SK-N-SH (cell line): Measurements from ENCODE around the gene XRCC5. TPM values are rescaled to one million over a fixed set of nuclear protein-coding genes. Genes with fewer than 3 reads are reported as not detected.

Source experiments
- CHD2 ChIP-seq: fragments of 150-350 bp; IDR thresholded peaks from 2 replicates; pipeline ENCODE4 v1.6.1; 2018; ENCODE audit warnings: low read length; ENCODE audit not compliant: partially characterized antibody
- ELF1 ChIP-seq: IDR thresholded peaks from 2 replicates; pipeline ENCODE4 v1.4.0; 2012
- EP300 ChIP-seq, 2 experiments: IDR thresholded peaks; 2 replicates each; pipeline versions ENCODE4 v1.4.0 to v1.6.1; 2012; ENCODE audit warnings: borderline replicate concordance in 1 of 2, low read depth in 1 of 2, low read length in 1 of 2
- FOXM1 ChIP-seq: IDR thresholded peaks from 2 replicates; pipeline ENCODE4 v1.4.0; 2012; ENCODE audit warnings: low read depth, mild to moderate bottlenecking
- GABPA ChIP-seq: IDR thresholded peaks from 2 replicates; pipeline ENCODE4 v1.4.0; 2012; ENCODE audit warnings: low read depth, mild to moderate bottlenecking
- JUND ChIP-seq: IDR thresholded peaks from 2 replicates; pipeline ENCODE4 v1.4.0; 2012
- MAX ChIP-seq: IDR thresholded peaks from 2 replicates; pipeline ENCODE4 v1.4.0; 2012; ENCODE audit warnings: low read depth
- MEF2A ChIP-seq: IDR thresholded peaks from 2 replicates; pipeline ENCODE4 v1.4.0; 2012; ENCODE audit warnings: low read depth, borderline replicate concordance
- MXI1 ChIP-seq: IDR thresholded peaks from 2 replicates; pipeline ENCODE4 v1.6.1; 2012; ENCODE audit warnings: mild to moderate bottlenecking, low read depth, low read length, improper control_type of control experiment
- NFIC ChIP-seq: IDR thresholded peaks from 2 replicates; pipeline ENCODE4 v1.4.0; 2012; ENCODE audit warnings: borderline replicate concordance
- RAD21 ChIP-seq: IDR thresholded peaks from 2 replicates; pipeline ENCODE4 v1.6.1; 2012; ENCODE audit warnings: mild to moderate bottlenecking, low read length
- RFX5 ChIP-seq: IDR thresholded peaks from 2 replicates; pipeline ENCODE4 v1.6.1; 2012; ENCODE audit warnings: mild to moderate bottlenecking, improper control_type of control experiment, low read length
- TAF1 ChIP-seq: IDR thresholded peaks from 2 replicates; pipeline ENCODE4 v1.6.1; 2012; ENCODE audit warnings: low read depth, mild to moderate bottlenecking, low read length, moderate library complexity, borderline replicate concordance
- TCF12 ChIP-seq: IDR thresholded peaks from 2 replicates; pipeline ENCODE4 v1.4.0; 2012
- TEAD4 ChIP-seq: IDR thresholded peaks from 2 replicates; pipeline ENCODE4 v1.4.0; 2012; ENCODE audit warnings: mild to moderate bottlenecking, borderline replicate concordance; ENCODE audit not compliant: insufficient read depth
- USF1 ChIP-seq: IDR thresholded peaks from 2 replicates; pipeline ENCODE4 v1.4.0; 2012; ENCODE audit warnings: low read depth, borderline replicate concordance
- polyA plus RNA-seq, 3 experiments: library from polyadenylated mRNA; depleted of rRNA; stranded (reverse); fragments of >200 nt; gene quantifications; 2 replicates each; pipeline ENCODE4 v1.2.3, GENCODE V29; 2012
- TF ChIP-seq, protein P1 (sequence below): IDR thresholded peaks from 2 replicates; pipeline ENCODE4 v1.6.1; 2012; ENCODE audit warnings: mild to moderate bottlenecking, low read depth, low read length, moderate library complexity
- TF ChIP-seq, protein P2 (sequence below): IDR thresholded peaks from 2 replicates; pipeline ENCODE4; 2012

The XRCC5 gene
- polyA plus RNA-seq, 1 of the 3 experiments (the other 2 are of a cell fraction): 125 TPM

DNA sequence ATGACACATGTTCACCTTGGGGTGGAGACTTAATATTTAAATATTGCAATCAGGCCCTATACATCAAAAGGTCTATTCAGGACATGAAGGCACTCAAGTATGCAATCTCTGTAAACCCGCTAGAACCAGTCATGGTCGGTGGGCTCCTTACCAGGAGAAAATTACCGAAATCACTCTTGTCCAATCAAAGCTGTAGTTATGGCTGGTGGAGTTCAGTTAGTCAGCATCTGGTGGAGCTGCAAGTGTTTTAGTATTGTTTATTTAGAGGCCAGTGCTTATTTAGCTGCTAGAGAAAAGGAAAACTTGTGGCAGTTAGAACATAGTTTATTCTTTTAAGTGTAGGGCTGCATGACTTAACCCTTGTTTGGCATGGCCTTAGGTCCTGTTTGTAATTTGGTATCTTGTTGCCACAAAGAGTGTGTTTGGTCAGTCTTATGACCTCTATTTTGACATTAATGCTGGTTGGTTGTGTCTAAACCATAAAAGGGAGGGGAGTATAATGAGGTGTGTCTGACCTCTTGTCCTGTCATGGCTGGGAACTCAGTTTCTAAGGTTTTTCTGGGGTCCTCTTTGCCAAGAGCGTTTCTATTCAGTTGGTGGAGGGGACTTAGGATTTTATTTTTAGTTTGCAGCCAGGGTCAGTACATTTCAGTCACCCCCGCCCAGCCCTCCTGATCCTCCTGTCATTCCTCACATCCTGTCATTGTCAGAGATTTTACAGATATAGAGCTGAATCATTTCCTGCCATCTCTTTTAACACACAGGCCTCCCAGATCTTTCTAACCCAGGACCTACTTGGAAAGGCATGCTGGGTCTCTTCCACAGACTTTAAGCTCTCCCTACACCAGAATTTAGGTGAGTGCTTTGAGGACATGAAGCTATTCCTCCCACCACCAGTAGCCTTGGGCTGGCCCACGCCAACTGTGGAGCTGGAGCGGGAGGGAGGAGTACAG, 108.1 kb downstream of the XRCC5 start (continued):
- TF ChIP-seq MEF2A (peak; percentile 88), NFIC (peak; percentile 77), RFX5 (no peak), JUND (peak; percentile 98), TCF12 (peak; percentile 98), EP300 (IDR thresholded peaks at IDR 0.05; ENCODE audit: borderline replicate concordance in 1 of 2, low read depth in 1 of 2, low read length in 1 of 2) (peak; percentile 79 to 94), CHD2 (peak; percentile 30), TEAD4 (peak; percentile 76; the same call in 1 of the 2 replicates), USF1 (0 out of 2 replicates have a peak, but pooled peaks have one; percentile 7), RAD21 (0 out of 2 replicates have a peak, but pooled peaks have one; percentile 5), MAX (peak; percentile 45), ELF1 (no peak), GABPA (peak; percentile 25; the same call in 1 of the 2 replicates), FOXM1 (peak; percentile 82; the same call in 1 of the 2 replicates), MXI1 (peak; percentile 73), TAF1 (0 out of 2 replicates have a peak, but pooled peaks have one; percentile 27)
- TF ChIP-seq, protein P1, sequence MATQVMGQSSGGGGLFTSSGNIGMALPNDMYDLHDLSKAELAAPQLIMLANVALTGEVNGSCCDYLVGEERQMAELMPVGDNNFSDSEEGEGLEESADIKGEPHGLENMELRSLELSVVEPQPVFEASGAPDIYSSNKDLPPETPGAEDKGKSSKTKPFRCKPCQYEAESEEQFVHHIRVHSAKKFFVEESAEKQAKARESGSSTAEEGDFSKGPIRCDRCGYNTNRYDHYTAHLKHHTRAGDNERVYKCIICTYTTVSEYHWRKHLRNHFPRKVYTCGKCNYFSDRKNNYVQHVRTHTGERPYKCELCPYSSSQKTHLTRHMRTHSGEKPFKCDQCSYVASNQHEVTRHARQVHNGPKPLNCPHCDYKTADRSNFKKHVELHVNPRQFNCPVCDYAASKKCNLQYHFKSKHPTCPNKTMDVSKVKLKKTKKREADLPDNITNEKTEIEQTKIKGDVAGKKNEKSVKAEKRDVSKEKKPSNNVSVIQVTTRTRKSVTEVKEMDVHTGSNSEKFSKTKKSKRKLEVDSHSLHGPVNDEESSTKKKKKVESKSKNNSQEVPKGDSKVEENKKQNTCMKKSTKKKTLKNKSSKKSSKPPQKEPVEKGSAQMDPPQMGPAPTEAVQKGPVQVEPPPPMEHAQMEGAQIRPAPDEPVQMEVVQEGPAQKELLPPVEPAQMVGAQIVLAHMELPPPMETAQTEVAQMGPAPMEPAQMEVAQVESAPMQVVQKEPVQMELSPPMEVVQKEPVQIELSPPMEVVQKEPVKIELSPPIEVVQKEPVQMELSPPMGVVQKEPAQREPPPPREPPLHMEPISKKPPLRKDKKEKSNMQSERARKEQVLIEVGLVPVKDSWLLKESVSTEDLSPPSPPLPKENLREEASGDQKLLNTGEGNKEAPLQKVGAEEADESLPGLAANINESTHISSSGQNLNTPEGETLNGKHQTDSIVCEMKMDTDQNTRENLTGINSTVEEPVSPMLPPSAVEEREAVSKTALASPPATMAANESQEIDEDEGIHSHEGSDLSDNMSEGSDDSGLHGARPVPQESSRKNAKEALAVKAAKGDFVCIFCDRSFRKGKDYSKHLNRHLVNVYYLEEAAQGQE: no peak
- TF ChIP-seq, protein P2, sequence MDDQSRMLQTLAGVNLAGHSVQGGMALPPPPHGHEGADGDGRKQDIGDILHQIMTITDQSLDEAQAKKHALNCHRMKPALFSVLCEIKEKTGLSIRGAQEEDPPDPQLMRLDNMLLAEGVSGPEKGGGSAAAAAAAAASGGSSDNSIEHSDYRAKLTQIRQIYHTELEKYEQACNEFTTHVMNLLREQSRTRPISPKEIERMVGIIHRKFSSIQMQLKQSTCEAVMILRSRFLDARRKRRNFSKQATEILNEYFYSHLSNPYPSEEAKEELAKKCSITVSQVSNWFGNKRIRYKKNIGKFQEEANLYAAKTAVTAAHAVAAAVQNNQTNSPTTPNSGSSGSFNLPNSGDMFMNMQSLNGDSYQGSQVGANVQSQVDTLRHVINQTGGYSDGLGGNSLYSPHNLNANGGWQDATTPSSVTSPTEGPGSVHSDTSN: peak; percentile 98
